Measurements from ENCODE around the gene YPEL2. TPM values are rescaled to one million over a fixed set of nuclear protein-coding genes. Genes with fewer than 3 reads are reported as not detected.

Gene YPEL2
- total RNA-seq, 2 donors from 2014 or later = 25.8 to 40.3 TPM

DNA sequence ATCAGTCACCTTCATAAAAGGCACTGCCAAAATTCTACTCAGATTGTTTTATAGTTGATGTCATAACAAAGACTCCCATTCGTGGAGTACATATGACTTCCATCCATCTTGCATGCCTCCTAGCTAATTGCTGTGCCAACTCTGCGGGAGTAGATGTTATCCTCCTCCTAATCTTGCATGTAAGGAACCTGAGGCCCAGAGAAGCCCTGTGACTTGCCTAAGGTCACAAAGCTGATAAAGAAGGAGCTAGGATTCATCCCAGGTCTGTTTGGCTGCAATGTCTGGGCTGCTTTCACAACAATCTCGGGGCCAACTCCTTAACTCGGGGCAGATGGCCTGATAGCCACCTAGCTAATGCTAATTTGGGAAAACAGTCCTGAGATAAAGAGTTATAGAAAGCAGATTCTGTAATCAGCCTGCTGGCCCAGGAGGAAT is 87.3 kb downstream of the YPEL2 start:
- no peak for DNase-seq (ENCODE audit: low spot score)

GRCh38 chr17:59420901-59421300 is 89.4 kb downstream of the YPEL2 start:
- no peak for DNase-seq (ENCODE audit: low spot score)
- intact Hi-C loops (cut with DNase I) = no loop called here

More for the DNA sequence above, 87.3 kb downstream of the YPEL2 start:
- intact Hi-C loops (cut with DNase I) = no loop called here

GRCh38 chr17:59421722-59422121 is 90.3 kb downstream of the YPEL2 start:
- no peak for DNase-seq (ENCODE audit: low spot score)
- intact Hi-C loops (cut with DNase I) = no loop called here

DNA sequence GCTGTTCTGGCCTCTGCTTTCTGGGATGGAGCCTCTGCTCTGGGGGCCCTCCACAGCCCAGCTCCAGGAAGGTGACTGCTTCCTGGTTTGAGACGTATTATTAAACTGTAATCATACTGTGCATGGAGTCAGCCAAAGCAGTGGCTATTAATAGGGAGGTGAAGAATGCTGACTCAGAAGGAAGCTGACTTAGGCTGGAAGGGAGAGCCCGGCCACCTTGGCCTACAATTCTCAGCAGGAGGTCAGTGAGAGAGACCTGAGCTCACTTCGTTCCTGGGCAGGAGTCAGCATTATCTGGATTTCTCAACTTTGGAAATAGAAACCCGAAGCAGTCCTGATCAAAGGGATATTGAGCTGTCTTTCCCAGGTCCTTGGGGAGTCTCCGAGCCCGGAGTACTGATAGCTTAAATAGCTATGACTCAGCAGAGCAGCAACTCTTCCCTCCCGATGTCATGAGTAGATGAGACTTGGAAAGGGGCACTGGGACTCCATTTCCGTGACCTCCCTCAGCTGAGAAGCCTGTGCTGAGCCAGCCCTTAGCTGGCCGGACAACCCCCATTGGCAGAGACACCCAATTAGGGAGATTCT is 91.8 kb downstream of the YPEL2 start:
- intact Hi-C loops (cut with DNase I) = no loop called here
- peak; percentile 81 for DNase-seq (ENCODE audit: low spot score)

- DNase-seq (ENCODE audit: low spot score) = no peak
- intact Hi-C loops (cut with DNase I) = no loop called here
Observed at GRCh38 chr17:59423903-59424302, 92.4 kb downstream of the YPEL2 start.

GRCh38 chr17:59424331-59424730 is 92.9 kb downstream of the YPEL2 start:
- intact Hi-C loops (cut with DNase I) = no loop called here
- no peak for DNase-seq (ENCODE audit: low spot score)

GRCh38 chr17:59425085-59425931 is 93.9 kb downstream of the YPEL2 start:
- peak; percentile 83 for DNase-seq (ENCODE audit: low spot score)
- intact Hi-C loops (cut with DNase I) = loop anchor here (5.0 kb wide), 2 partner anchors 48 to 93 kb away; partner anchors contain the start of gene YPEL2 (in 1 of the 2)

- no peak for DNase-seq (ENCODE audit: low spot score)
- intact Hi-C loops (cut with DNase I) = loop anchor here (5.0 kb wide), 2 partner anchors 49 to 94 kb away; partner anchors contain the start of gene YPEL2 (in 1 of the 2)
Observed at GRCh38 chr17:59426031-59426430, 94.6 kb downstream of the YPEL2 start.

DNA sequence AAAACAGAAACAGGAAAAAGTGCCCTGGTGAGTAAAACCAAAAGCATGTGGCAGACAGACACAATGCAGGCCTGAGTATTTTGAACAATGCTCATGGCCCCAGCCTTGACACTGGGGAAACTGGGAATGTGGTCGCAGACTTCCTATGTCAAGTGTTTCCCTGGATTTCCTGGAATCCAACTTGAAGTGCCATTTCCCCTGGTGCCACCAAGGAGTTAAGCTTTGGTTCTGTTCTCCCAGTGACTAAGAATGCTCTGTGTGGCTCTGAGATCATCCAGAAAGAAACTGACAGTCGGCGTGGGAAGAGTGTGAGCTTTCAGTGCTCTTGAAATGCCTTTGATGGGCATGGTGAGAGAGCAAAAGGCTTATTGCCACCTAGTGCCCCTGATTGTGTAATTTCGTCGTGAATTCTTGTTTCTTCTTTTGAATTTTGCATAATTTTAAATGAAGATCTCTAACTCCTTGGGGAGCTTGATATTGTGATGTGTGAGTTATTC is 96.0 kb downstream of the YPEL2 start:
- intact Hi-C loops (cut with DNase I) = loop anchor here (5.0 kb wide), 2 partner anchors 50 to 95 kb away; partner anchors contain the start of gene YPEL2 (in 1 of the 2)
- no peak for DNase-seq (ENCODE audit: low spot score)

- intact Hi-C loops (cut with DNase I) = loop anchor here (5.0 kb wide), 2 partner anchors 51 to 96 kb away; partner anchors contain the start of gene YPEL2 (in 1 of the 2)
- DNase-seq (ENCODE audit: low spot score) = no peak
Observed at GRCh38 chr17:59427996-59428395, 96.5 kb downstream of the YPEL2 start.

DNA sequence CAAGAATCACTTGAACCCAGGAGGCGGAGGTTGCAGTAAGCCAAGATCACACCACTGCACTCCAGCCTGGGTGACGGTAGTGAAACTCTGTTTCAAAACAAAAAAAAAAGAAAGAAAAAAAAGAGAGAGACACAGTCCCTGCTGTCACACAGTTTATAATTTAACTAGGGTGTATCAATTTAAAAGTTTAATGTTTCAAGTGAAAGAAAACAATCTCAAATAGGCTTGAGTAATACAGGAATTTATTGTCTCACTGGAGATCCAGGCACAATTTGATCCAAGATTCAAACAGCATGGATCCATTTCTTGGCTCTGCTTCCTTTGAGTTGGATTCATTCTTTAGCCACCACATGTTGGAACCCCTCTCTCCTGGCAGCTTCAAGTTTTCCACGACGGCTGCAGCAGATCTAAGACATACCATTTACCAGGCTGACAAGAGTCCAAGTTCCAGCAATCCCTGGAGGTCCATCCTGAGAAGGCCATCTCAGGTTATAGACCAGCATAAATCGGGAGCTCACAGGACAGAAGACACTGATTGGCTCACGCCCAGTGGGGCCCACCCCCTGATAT is 97.5 kb downstream of the YPEL2 start:
- no peak for DNase-seq (ENCODE audit: low spot score)
- intact Hi-C loops (cut with DNase I) = loop anchor here (5.0 kb wide), 2 partner anchors 52 to 97 kb away; partner anchors contain the start of gene YPEL2 (in 1 of the 2)

DNA sequence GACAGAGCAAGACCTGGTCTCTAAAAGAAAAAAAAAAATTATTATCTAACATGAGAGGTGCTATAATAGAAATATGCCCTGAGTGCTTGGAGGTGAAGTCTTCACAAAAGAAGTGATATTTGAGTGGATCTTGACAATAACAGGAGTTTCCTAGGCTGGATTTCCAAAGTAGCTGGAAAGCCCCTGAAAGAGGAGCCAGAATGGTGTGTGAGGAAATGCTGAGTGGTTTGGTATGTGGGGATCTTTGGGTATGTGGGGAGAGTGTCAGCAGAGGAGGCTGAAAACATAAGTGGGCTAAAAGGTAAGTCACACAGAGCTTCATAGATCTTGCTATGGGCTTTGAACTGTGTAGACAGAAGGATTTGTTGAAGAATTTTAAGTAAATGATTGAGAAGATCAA is 100.1 kb downstream of the YPEL2 start:
- DNase-seq (ENCODE audit: low spot score) = no peak
- intact Hi-C loops (cut with DNase I) = no loop called here

DNA sequence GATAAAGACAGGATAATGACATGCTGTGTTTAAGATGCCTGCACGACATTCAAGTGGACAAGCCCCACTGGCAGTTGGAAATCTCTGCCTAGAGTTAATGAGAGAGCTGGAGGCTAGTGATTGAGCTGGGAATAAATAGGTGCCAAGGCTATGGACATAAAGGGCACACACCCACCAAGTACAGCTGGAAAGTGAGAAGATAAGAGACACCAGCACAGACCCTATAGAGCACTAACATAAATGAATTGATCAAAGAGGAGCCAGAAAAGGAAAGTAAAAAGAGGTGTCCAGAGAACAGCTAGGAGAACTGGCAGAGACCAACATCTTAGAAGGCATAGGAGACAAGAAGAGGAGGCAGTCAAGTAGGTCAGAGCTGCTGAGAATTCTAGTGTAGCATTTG is 101.2 kb downstream of the YPEL2 start:
- DNase-seq (ENCODE audit: low spot score) = no peak
- intact Hi-C loops (cut with DNase I) = no loop called here

DNA sequence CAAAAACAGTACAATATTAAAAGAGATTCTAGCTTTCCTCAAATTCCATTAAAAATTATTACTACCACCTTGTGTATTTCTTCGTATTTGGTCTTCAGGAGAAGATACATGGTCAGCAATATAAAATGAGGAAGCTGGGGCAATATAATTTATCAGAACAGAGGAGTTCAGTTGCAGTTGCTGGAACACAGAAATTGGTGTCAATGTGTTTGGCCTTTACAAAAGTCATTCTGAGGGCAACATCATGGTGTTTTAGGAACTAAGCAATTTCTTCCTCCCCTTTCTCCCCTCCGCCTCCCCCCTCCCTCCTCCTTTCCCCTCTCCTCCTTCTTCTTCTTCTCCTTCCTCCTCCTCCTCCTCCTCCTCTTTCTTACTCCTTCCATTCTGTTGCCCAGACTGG is 102.1 kb downstream of the YPEL2 start:
- DNase-seq (ENCODE audit: low spot score) = no peak
- intact Hi-C loops (cut with DNase I) = no loop called here

- DNase-seq (ENCODE audit: low spot score) = no peak
- intact Hi-C loops (cut with DNase I) = no loop called here
Observed at GRCh38 chr17:59434429-59434828, 103.0 kb downstream of the YPEL2 start.

DNA sequence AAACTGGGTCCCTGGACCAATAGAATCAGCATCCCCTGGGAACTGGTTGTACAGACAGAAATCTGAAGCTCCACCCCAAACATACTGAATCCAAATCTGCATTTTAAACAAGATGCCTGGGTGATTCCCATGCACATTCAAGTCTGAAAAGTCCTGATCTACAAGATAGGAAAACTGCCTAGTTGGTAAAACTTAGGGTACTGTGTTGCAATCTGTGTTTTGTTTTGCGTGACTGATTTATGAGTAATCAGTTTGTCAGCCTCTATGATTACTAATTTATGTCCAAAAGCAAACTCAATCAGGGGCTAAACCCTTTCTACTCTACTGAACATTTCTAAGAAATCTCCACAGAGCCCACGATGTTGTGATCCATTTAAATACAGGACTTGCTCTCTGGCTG is 103.8 kb downstream of the YPEL2 start:
- intact Hi-C loops (cut with DNase I) = no loop called here

DNA sequence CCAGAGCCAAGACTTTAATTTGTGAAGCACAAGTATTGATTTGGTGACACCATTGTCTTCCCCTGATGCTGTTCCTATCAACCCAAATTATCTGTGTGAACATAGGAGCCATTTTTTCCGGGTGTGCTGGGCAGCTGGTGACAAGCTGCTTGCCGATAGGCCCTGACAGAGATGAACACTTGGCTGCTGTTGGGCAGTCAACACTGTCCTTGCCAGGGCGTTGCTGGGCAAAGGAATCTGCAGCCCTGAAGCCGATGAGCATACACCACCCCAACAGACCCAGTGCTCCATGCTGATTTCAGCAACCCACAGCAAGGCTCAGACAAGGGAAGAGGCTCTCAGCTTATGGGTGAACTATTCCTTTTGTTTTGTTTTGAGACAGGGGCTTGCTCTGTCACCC is 105.4 kb downstream of the YPEL2 start:
- DNase-seq (ENCODE audit: low spot score) = no peak
- intact Hi-C loops (cut with DNase I) = no loop called here

More for the DNA sequence above, 103.8 kb downstream of the YPEL2 start:
- no peak for DNase-seq (ENCODE audit: low spot score)

DNA sequence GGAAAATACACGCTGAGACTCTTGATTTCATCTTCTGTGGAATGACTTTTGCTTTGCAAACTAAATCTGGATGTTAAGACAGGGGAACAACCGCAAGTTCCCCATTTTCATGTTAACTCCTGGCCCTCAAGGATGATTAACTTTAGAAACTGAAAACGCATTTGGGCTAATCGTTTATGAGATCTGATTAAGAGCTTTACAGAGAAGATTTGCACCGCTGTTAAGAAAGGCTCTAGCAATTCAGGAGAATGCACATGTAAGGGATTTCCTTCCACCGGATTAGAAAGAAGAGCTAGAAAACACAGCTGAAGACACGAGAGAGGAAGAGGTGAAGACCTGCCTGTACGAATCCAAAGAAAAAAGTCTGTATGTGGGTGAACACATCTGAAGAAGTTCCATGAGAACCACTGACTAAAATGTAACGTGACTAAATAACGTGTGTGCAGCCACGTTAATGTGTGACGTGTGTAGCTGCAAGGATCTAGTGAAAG is 106.4 kb downstream of the YPEL2 start:
- DNase-seq (ENCODE audit: low spot score) = no peak
- intact Hi-C loops (cut with DNase I) = no loop called here

- intact Hi-C loops (cut with DNase I) = no loop called here
- no peak for DNase-seq (ENCODE audit: low spot score)
Observed at GRCh38 chr17:59439262-59439661, 107.8 kb downstream of the YPEL2 start.
